Measurements from ENCODE around the gene SGCA. TPM values are rescaled to one million over a fixed set of nuclear protein-coding genes. Genes with fewer than 3 reads are reported as not detected.

Gene SGCA
- total and polyA plus RNA-seq, 7 donors = 120 to 291 (median 254) TPM

DNA sequence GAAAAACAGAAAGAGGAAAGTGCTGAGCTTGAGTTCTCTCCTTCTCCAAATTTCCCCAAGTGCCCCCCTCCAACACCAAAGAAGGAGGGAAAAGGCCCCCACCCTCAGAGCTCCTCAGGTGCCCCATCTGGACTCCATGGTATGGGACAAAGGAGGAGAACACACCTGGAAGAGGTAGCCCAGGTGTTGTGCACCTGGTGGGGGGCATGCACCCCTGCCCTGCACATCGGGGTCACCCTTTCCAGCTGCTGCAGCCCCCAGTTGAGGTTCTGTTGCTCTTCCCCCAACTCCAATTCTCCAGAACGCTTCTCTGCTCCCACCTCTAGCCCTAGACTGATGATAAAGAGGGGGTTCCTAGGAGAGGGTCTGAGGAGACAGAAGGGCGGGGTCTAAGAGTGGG lies 38.6 kb downstream of the SGCA start:
- intact Hi-C loops (cut with DNase I) = no loop called here
- no peak overlapping the region for H3K27ac ChIP-seq

GRCh38 chr17:50205111-50205962 lies 39.5 kb downstream of the SGCA start:
- no peak for DNase-seq
- Histone ChIP-seq H3K9me3 (no peaks in the 10 kb centered on the region), H3K4me1 (peaks cover 1% of the 10 kb centered on the region), H3K4me3 (no peak overlapping the region), H3K36me3 (ENCODE audit: insufficient read depth in 1 of 2, low read depth in 1 of 2) (no peaks in the 10 kb centered on the region), H3K27ac (no peak overlapping the region), H3K27me3 (ENCODE audit: insufficient read depth in 3 of 3, low read length in 2 of 3) (peaks cover 0 to 64% (median 3%) of the 10 kb centered on the region in 3 donors)
- TF ChIP-seq, protein P1, sequence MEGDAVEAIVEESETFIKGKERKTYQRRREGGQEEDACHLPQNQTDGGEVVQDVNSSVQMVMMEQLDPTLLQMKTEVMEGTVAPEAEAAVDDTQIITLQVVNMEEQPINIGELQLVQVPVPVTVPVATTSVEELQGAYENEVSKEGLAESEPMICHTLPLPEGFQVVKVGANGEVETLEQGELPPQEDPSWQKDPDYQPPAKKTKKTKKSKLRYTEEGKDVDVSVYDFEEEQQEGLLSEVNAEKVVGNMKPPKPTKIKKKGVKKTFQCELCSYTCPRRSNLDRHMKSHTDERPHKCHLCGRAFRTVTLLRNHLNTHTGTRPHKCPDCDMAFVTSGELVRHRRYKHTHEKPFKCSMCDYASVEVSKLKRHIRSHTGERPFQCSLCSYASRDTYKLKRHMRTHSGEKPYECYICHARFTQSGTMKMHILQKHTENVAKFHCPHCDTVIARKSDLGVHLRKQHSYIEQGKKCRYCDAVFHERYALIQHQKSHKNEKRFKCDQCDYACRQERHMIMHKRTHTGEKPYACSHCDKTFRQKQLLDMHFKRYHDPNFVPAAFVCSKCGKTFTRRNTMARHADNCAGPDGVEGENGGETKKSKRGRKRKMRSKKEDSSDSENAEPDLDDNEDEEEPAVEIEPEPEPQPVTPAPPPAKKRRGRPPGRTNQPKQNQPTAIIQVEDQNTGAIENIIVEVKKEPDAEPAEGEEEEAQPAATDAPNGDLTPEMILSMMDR (IDR thresholded peaks at IDR 0.05) = no peak
- no peak for ATAC-seq
- intact Hi-C loops (cut with DNase I) = no loop called here
- WGBS, 3 donors = 55 to 60% (median 57%) methylated on average over 8 to 10 of the region's 10 CpGs

More for the DNA sequence above, 38.6 kb downstream of the SGCA start:
- 79 to 91% (median 79%) methylated on average over 3 of the region's 3 CpGs for WGBS, 3 donors
- DNase-seq (no peak), ATAC-seq (no peak)
- Histone ChIP-seq H3K9me3 (no peaks in the 10 kb centered on the region), H3K4me3 (no peak overlapping the region), H3K4me1 (peaks cover 7% of the 10 kb centered on the region), H3K27me3 (ENCODE audit: insufficient read depth in 3 of 3, low read length in 2 of 3) (peaks cover 0 to 59% (median 3%) of the 10 kb centered on the region in 3 donors), H3K36me3 (ENCODE audit: insufficient read depth in 1 of 2, low read depth in 1 of 2) (no peaks in the 10 kb centered on the region)
- TF ChIP-seq, protein P1 (IDR thresholded peaks at IDR 0.05) = no peak

DNA sequence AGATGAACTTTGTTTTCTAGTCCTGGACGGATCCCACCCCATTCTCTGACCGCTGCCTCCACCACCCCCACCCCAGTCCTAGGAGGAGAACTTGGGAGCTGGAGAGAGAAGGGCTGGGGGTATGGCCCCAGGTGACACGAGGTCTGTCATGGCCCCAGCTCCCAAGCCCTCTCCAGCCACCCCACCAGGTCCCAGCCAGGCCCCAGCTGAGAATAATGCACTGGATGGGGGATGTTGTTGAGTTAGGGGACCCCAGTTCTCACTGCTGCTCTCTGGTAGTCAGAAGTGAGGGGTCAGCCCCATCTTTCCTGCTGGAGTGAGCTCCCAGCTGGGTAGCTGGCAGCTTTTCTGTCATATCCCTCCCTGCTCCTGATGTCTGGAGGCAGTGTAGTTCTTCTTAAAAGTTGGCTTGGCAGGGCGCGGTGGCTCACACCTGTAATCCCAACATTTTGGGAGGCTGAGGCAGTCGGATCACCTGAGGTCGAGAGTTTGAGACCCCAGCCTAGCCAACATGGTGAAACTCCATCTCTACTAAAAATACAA lies 40.2 kb downstream of the SGCA start:
- no peaks in the 10 kb centered on the region for H3K36me3 ChIP-seq (ENCODE audit: insufficient read depth in 1 of 2, low read depth in 1 of 2)
- no peaks in the 10 kb centered on the region for H3K9me3 ChIP-seq
- TF ChIP-seq, protein P1 (IDR thresholded peaks at IDR 0.05) = no peak
- 89 to 93% (median 91%) methylated on average over 7 of the region's 7 CpGs for WGBS, 3 donors
- H3K27ac ChIP-seq = no peak overlapping the region
- DNase-seq (no peak), ATAC-seq (no peak)
- peaks cover 3% of the 10 kb centered on the region for H3K4me1 ChIP-seq
- H3K27me3 ChIP-seq (ENCODE audit: insufficient read depth in 3 of 3, low read length in 2 of 3) = peaks cover 0 to 68% (median 8%) of the 10 kb centered on the region in 3 donors
- no peak overlapping the region for H3K4me3 ChIP-seq
- intact Hi-C loops (cut with DNase I) = no loop called here

- Histone ChIP-seq H3K4me1 (peaks cover 4% of the 10 kb centered on the region), H3K4me3 (no peak overlapping the region), H3K9me3 (no peaks in the 10 kb centered on the region), H3K27me3 (ENCODE audit: insufficient read depth in 3 of 3, low read length in 2 of 3) (peaks cover 0 to 65% (median 9%) of the 10 kb centered on the region in 3 donors), H3K27ac (no peak overlapping the region), H3K36me3 (ENCODE audit: insufficient read depth in 1 of 2, low read depth in 1 of 2) (no peaks in the 10 kb centered on the region)
- TF ChIP-seq, protein P1 (IDR thresholded peaks at IDR 0.05) = no peak
- ATAC-seq = no peak
- intact Hi-C loops (cut with DNase I) = no loop called here
- 20 to 24% (median 22%) methylated on average over 18 of the region's 18 CpGs for WGBS, 3 donors
- peak in 1 of 2 donors; percentile 61 for DNase-seq
These were observed 40.9 kb downstream of the SGCA start for GRCh38 chr17:50206604-50207293.

Measured in psoas muscle (tissue), 8 donors.